GM19239 (cell line): ENCODE measurements around the gene SOX8.

Experiments used
- DNase-seq: peaks from one replicate; pipeline ENCODE4 v3.0.0; 2011; ENCODE audit warnings: low spot score; ENCODE audit not compliant: insufficient read length
- FAIRE-seq: peaks from 2 replicates; lab custom pipeline; 2011; peaks lifted over from hg19 to GRCh38; lab: Jason Lieb, UNC

SOX8 gene

DNA sequence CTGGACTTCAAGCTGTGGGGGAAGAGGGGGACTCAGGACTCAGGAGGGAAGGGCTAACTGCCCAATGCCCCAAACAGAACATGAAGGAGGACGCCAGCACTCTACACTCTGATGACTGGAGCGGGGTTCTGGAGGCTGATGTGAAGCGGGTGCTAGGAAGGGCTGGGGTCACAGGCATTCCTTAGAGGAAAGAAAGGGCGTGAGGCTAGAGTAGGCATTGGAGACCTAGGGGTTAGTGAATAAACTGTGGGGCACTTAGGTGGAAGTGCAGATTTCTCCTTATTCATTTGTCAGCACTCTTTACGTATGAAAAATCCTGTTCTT lies 10.0 kb upstream of the SOX8 start:
- FAIRE-seq (no peak), DNase-seq (no peak)

GRCh38 chr16:971981-972315 lies 9.6 kb upstream of the SOX8 start:
- no peak for FAIRE-seq
- no peak for DNase-seq

DNA sequence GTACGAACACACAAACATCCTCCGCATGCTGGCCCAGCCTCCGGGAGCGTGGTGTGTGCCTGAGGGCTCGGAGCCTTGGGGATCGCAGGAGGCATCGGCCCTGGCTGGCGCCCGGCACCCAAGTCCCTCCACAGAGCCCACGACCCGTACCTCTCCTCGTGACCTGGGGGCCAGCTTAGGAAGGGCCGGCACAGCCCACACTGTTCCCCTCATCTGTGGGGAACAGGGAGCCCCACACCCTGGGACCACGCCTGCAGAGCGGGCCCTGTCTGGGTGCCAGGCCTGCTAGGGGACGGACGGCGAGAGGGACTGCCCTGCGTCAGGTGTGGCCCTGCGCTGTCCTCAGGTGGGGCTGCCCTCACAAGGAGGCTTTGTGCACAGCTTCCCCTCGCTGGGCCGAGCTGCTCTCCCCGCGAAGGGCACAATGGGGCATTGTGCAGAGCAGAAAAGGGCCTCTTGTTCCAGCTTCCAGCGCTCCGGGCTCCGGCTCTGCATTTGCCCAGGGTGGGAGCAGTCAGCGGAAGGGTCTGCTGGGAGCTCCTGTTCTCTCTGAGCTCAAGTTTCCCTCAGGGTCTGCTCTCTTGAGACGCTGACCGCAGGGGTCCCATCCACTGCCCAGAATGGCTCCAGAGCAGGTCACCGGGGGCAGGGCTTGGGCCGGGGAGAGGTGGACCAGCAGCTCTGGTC lies 9.1 kb upstream of the SOX8 start:
- FAIRE-seq (no peak), DNase-seq (no peak)

DNA sequence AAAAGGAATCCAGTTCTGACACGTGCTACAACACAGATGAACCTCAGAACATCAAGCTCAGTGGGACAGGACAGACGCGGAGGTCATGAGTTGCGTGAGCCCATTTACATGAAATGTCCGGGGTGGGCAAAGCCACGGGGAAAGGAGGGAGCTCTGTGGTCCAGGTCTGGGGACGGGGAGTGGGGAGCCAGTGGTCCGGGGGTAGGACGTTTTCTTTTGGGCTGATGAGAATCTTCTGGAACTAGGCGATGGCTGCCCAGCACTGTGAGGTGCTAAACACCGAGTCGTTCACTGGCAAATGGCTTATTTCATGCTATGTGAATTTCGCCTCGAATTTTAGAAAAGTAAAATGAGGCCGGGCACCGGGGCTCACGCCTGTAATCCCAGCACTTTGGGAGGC lies 8.2 kb upstream of the SOX8 start:
- DNase-seq, result no peak
- no peak for FAIRE-seq

DNA sequence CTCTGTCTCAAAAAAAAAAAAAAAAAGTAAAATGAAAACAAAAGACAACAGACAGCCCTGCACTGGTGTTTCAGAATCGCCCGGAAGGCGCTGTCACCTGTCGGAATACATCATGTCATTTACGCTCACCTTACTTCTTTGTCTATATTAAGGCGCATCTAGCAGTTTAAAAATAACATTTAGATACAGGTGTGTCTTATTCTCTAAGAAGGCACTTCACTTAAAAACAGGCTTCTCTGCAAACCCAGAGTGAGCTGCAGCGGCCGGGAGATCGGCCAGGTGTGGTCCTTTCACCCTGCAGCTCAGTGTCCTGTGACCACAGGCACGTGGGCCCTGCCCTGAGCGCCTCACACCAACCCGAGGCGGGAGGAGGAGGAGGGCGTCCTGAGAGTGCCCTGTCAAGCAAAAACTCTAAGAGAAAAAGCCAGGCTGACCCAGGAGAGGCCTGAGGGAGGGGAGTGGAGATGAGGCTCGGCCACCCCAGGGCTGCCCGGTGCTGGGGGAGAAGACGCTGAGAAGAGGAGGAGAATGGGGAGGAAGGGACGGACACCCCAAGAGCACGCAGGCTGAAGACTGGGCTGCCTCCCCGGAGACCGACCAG lies 7.5 kb upstream of the SOX8 start:
- no peak for FAIRE-seq
- DNase-seq, result no peak

GRCh38 chr16:974611-975261 lies 6.8 kb upstream of the SOX8 start:
- FAIRE-seq, result no peak

GRCh38 chr16:975291-975690 lies 6.3 kb upstream of the SOX8 start:
- no peak for FAIRE-seq
- DNase-seq, result no peak

More at GRCh38 chr16:974611-975261, 6.8 kb upstream of the SOX8 start:
- DNase-seq, result no peak

DNA sequence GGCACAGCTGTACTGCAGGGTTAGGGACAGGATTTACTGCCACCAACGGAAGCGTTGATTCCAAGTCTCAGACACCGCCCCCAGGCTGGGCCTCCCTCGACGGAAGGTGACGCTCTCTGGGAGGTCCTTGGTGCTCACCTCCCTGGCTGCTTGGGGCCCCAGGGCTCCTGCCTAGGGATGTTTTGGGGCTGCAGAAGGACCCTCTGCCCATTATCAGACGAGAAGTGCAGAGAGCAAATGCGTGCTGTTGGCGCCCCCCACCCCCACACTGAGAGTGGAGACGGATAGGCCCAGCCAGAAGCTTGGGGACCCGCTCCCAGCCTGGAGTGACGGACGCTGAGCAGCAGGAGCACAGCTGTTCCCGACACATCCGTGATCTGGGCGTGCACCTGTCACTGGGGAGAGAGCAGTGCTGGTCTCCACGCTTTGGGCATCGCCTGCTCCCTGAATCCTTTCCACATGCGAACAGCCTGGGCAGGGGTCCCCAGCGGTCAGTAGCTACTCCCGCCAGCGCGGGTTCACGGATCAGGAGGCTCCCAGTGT lies 5.1 kb upstream of the SOX8 start:
- FAIRE-seq (no peak), DNase-seq (no peak)

GRCh38 chr16:977081-977701 lies 4.4 kb upstream of the SOX8 start:
- no peak for FAIRE-seq
- no peak for DNase-seq

DNA sequence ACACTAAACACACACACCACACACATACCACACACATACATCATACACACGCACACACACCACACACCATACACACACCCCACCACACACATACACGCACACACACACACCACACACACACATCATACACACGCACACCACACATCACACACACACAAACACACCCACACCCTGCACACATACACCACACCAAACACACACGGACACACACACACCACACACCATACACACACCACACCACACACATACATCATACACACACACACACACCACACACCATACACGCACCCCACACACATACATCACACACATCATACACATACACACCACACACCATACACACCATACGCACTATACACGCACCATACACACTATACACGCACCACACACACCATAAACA lies 3.7 kb upstream of the SOX8 start:
- no peak for FAIRE-seq
- no peak for DNase-seq

- no peak for FAIRE-seq
- DNase-seq, result no peak
Observed at GRCh38 chr16:978403-978802, 3.2 kb upstream of the SOX8 start.

DNA sequence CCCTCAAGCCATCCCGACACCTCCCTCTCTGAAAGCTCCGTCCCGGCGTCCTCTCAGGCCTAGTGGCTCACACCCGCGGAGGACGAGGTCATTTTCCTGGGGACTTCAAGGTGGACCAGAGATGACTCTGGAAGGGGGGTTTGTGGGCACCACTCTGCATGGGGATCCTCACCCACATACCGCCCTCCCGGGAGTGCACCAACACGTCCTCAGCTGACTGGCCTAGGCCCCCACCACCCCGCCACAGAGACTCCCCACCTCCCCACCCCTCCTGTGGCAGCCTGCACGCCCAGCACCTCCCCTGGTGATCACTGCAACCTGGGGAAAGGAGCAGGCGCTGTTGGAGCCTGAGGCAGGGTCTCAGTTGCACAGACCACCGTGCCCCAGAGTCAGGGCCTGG lies 2.4 kb upstream of the SOX8 start:
- FAIRE-seq (no peak), DNase-seq (no peak)

- DNase-seq (no peak), FAIRE-seq (no peak)
Observed at GRCh38 chr16:979859-980594, 1.5 kb upstream of the SOX8 start.

- DNase-seq (no peak), FAIRE-seq (no peak)
Observed at GRCh38 chr16:980595-980854, 1.0 kb upstream of the SOX8 start.

DNA sequence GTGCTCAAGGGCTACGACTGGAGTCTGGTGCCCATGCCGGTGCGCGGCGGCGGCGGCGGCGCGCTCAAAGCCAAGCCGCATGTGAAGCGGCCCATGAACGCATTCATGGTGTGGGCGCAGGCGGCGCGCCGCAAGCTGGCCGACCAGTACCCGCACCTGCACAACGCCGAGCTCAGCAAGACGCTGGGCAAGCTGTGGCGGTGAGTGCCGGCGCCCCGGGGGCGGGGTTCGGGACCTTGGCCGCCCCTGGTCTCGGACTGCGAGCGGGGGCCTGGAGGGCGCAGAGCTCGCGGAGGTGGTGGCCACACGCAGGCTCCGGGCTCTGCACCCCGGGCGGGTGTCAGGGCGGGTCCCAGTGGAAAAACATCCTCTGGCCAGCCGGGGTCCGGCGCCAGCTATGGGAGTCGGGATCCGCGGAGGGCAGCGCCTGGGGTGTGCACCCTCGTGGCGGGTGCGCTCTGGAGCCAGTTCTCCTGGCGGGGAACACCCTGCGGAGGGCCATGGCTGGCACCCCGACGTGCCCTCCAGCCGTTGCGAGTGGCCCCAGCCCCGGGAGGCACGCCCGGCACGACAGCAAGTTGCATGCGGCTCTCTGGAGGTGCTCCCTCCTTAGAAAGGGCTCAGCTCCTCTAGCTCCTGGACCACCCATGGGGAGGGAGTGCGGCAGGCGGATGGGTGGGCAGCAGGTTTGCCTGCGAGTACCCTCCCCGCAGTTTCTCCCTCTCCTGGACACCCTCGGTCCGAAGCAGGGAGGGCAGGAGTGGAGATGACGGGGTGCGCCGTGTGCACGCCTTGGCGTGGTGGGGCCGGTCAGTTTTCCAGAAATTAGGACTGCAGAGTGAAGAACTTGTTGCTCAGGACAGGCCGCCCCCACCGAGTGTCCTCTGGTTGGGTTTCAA lies 824 bp downstream of the SOX8 start:
- FAIRE-seq, result no peak

DNA sequence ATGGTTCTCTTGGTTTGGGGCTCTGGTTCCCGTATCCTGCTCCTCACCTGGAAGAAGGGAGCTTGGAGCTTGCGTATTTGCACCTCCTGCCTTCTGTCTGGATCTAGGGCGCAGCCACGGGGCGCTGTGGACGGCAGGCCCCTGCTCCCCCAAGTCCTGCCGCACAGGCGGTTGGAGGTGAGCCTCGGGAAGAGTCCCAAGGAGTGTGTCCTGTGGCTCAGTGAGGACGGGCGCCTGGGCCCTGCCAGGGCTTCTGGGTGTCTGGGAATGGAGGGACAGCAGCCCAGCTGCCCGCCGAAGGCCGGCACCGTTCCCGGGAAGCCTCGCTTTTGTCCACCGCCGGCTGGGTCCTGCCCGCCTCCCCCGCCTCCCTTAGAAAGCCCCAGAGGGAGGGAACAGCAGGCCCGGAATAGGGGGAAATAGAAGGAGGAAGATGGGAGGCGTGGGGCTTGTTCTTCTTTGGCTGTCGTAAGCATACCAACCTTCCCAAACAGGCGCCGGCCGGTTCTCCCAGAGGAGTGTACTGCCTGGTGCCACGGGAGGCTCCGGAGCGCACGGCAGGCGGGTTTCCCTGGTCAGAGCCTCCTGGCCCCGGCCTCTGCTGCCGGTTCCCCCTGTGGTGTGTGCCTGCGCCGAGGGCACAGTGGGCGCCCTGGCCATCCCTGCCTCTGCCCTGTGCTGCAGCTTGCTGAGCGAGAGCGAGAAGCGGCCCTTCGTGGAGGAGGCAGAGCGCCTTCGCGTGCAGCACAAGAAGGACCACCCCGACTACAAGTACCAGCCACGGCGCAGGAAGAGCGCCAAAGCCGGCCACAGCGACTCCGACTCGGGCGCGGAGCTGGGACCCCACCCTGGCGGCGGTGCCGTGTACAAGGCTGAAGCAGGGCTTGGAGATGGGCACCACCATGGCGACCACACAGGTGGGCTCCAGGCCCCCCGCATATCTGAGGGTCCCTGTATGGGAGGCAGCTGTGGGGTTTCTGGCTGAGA lies 1.8 kb downstream of the SOX8 start:
- DNase-seq (no peak), FAIRE-seq (no peak)

More for the DNA sequence above, 824 bp downstream of the SOX8 start:
- no peak for DNase-seq

DNA sequence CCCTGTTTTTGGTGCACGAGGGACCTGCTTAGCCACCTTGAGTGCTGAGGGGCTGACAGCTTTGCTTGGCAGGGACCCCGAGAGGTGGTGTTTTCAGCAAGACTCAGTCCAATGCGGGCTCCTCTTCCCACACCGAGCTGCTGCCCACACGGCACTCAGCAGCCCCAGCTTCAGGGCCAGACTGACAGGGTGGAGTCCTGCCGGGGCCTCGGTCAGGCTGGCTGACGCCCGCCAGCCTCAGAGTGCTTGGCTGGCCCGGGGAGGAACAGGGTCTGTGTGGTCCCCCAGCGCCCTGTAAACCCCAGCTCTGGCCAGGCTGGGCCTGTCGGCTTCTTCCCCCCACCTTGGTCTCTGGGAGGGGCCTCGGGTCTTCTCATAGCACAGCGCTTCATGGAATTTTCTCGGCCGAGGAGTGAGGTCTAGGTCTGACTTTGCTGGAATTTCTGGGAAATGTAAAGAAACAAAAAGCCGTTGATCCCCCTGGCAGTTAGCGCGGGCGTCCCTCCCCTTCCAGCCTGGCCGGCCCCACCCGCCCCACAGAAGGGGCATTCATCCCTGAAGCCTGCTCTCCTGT lies 2.6 kb downstream of the SOX8 start:
- DNase-seq (no peak), FAIRE-seq (no peak)
